Mucosa of rectum (tissue), 2 donors: Measurements from ENCODE around the gene KIFC1.

Experiments used
- H3K27ac ChIP-seq, 2 donors: one replicate each; pipeline ENCODE4 v1.7.0; 2013; ENCODE audit warnings: inconsistent platforms in 2 of 2, low read depth in 2 of 2, low read length in 2 of 2
- H3K27me3 ChIP-seq, 2 donors: one replicate each; pipeline ENCODE4 v1.7.0; 2013; ENCODE audit warnings: low read length in 2 of 2; ENCODE audit not compliant: control insufficient read depth in 2 of 2, insufficient read depth in 2 of 2
- H3K36me3 ChIP-seq, 2 donors: one replicate each; pipeline ENCODE4 v1.7.0; 2013; ENCODE audit warnings: low read length in 2 of 2; ENCODE audit not compliant: control insufficient read depth in 2 of 2, insufficient read depth in 2 of 2
- H3K4me1 ChIP-seq, 2 donors: one replicate each; pipeline ENCODE4 v1.7.0; 2013; ENCODE audit warnings: low read length in 2 of 2, mild to moderate bottlenecking in 1 of 2; ENCODE audit not compliant: control insufficient read depth in 2 of 2, insufficient read depth in 2 of 2
- H3K4me3 ChIP-seq, 2 donors: one replicate each; pipeline ENCODE4 v1.7.0; 2013; ENCODE audit warnings: low read length in 2 of 2
- H3K9ac ChIP-seq, 2 donors: one replicate each; pipeline ENCODE4 v1.7.0; 2013; ENCODE audit warnings: low read length in 2 of 2, low read depth in 1 of 2, mild to moderate bottlenecking in 1 of 2
- H3K9me3 ChIP-seq, 2 donors: one replicate each; pipeline ENCODE4 v1.7.0; 2013; ENCODE audit warnings: low read length in 2 of 2; ENCODE audit not compliant: control insufficient read depth in 2 of 2
- donor health status: healthy.
- donor health status: Normal muscosa, but diverticular disease.

KIFC1 gene

GRCh38 chr6:33432546-33432945, 40.9 kb downstream of the KIFC1 start:
- H3K27ac ChIP-seq = no peak overlapping the region
- H3K4me3 ChIP-seq = no peak overlapping the region
- peaks cover under 1 to 11% of the 10 kb centered on the region in 2 donors for H3K36me3 ChIP-seq
- H3K27me3 ChIP-seq = no peaks in the 10 kb centered on the region
- H3K4me1 ChIP-seq = peaks cover 15% of the 10 kb centered on the region in 2 donors
- no peaks in the 10 kb centered on the region for H3K9me3 ChIP-seq
- H3K9ac ChIP-seq = no peak overlapping the region

- Histone ChIP-seq H3K36me3 (peaks cover 4 to 13% of the 10 kb centered on the region in 2 donors), H3K27ac (no peak overlapping the region), H3K9ac (no peak overlapping the region), H3K27me3 (no peaks in the 10 kb centered on the region), H3K4me3 (no peak overlapping the region), H3K9me3 (no peaks in the 10 kb centered on the region), H3K4me1 (peaks cover 14% of the 10 kb centered on the region in 2 donors)
Observed at GRCh38 chr6:33433001-33433543, 41.4 kb downstream of the KIFC1 start.

- no peak overlapping the region for H3K9ac ChIP-seq
Observed at GRCh38 chr6:33433544-33434191, 42.0 kb downstream of the KIFC1 start.

GRCh38 chr6:33434961-33435360, 43.3 kb downstream of the KIFC1 start:
- Histone ChIP-seq H3K36me3 (peaks cover 8 to 19% of the 10 kb centered on the region in 2 donors), H3K9ac (no peak overlapping the region), H3K9me3 (no peaks in the 10 kb centered on the region), H3K4me1 (peaks cover 4 to 5% of the 10 kb centered on the region in 2 donors), H3K4me3 (no peak overlapping the region), H3K27ac (no peak overlapping the region), H3K27me3 (no peaks in the 10 kb centered on the region)

More at GRCh38 chr6:33433544-33434191, 42.0 kb downstream of the KIFC1 start:
- Histone ChIP-seq H3K27me3 (no peaks in the 10 kb centered on the region), H3K27ac (no peak overlapping the region), H3K9me3 (no peaks in the 10 kb centered on the region), H3K4me1 (peaks cover 8 to 9% of the 10 kb centered on the region in 2 donors), H3K36me3 (peaks cover 8 to 17% of the 10 kb centered on the region in 2 donors), H3K4me3 (no peak overlapping the region)

GRCh38 chr6:33437666-33438065, 46.0 kb downstream of the KIFC1 start:
- H3K27me3 ChIP-seq = no peaks in the 10 kb centered on the region
- H3K9me3 ChIP-seq = no peaks in the 10 kb centered on the region
- no peak overlapping the region for H3K9ac ChIP-seq
- H3K4me1 ChIP-seq = no peaks in the 10 kb centered on the region
- no peak overlapping the region for H3K27ac ChIP-seq
- no peak overlapping the region for H3K4me3 ChIP-seq
- peaks cover 8 to 19% of the 10 kb centered on the region in 2 donors for H3K36me3 ChIP-seq

- peaks cover 13 to 21% of the 10 kb centered on the region in 2 donors for H3K36me3 ChIP-seq
Observed at GRCh38 chr6:33438978-33439594, 47.5 kb downstream of the KIFC1 start.

DNA sequence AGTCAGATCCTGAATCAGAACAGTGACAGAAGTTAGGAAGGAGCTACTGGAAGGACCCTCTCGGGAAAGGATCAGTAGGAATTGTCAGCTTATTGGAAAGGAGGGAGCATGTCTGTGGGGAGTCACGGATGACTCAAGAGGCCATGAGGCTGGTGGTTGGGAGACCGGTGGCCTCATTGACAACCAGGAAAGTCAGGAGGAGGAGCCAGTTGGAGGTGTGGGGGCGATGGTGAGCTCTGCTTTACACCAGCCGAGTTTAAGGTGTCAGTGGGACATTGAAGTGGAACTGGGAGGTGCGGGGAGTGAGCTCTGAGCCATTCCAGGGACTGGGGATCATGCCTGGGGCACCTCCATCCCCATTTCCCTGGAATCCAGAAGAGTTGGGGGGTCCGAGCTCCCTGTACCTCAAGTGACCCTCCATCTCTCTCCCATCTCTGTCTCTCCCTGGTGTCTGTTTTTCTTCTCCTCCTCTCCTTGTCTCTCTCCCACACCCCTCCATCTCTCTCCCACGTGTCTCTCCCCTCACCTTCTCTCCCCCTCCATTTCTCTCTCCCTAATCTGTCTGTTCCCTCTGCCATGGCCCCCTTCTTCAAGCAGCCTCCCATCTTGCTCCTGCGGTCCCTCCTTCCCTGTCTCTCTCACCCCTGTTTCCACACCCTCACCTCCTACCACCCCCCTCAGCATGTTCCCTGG, 48.5 kb downstream of the KIFC1 start:
- Histone ChIP-seq H3K27ac (no peak overlapping the region), H3K4me3 (no peak overlapping the region), H3K36me3 (peaks cover 15 to 21% of the 10 kb centered on the region in 2 donors), H3K27me3 (no peaks in the 10 kb centered on the region), H3K9me3 (no peaks in the 10 kb centered on the region), H3K4me1 (no peaks in the 10 kb centered on the region), H3K9ac (no peak overlapping the region)

More at GRCh38 chr6:33438978-33439594, 47.5 kb downstream of the KIFC1 start:
- Histone ChIP-seq H3K4me3 (no peak overlapping the region), H3K27ac (no peak overlapping the region), H3K9ac (no peak overlapping the region), H3K4me1 (no peaks in the 10 kb centered on the region), H3K27me3 (no peaks in the 10 kb centered on the region), H3K9me3 (no peaks in the 10 kb centered on the region)

DNA sequence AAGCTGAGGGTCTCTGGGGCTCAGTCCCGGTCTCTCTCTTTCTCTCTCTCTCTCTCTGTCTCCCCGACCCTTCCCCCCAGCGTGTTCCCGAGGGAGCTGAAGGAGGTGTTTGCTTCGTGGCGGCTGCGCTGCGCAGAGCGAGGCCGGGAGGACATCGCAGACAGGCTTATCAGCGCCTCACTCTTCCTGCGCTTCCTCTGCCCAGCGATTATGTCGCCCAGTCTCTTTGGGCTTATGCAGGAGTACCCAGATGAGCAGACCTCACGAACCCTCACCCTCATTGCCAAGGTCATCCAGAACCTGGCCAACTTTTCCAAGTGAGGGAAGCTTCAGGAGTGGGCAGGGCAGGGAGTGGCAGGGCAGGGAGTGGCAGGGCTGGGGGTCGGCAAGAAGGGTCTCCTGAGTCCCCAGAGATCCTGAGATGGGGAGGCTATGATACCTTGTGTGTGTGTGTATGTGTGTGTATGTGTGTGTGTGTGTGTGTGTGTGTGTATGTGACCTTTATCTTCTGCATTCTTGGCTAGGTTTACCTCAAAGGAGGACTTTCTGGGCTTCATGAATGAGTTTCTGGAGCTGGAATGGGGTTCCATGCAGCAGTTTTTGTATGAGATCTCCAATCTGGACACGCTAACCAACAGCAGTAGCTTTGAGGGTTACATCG, 49.2 kb downstream of the KIFC1 start:
- Histone ChIP-seq H3K9ac (no peak overlapping the region), H3K27ac (no peak overlapping the region), H3K36me3 (peaks cover 15 to 18% of the 10 kb centered on the region in 2 donors), H3K9me3 (no peaks in the 10 kb centered on the region), H3K4me3 (no peak overlapping the region), H3K4me1 (no peaks in the 10 kb centered on the region), H3K27me3 (no peaks in the 10 kb centered on the region)

DNA sequence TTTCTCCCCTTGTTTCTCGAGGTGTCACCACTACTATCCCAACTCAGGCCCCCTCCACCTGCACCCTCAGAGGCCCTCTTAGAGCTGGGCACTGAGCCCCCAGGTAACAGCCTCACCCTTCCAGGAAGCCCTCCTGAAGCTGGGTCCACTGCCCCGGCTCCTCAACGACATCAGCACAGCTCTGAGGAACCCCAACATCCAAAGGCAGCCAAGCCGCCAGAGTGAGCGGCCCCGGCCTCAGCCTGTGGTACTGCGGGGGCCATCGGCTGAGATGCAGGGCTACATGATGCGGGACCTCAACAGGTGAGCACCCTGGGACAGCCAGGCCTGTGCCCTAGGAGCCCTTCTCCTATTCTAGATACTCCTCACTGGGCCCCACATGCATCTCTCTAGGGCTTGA, 49.8 kb downstream of the KIFC1 start:
- Histone ChIP-seq H3K9me3 (no peaks in the 10 kb centered on the region), H3K27me3 (no peaks in the 10 kb centered on the region), H3K4me3 (no peak overlapping the region), H3K36me3 (peaks cover 15 to 23% of the 10 kb centered on the region in 2 donors), H3K4me1 (no peaks in the 10 kb centered on the region), H3K9ac (no peak overlapping the region), H3K27ac (no peak overlapping the region)
